ENCODE data around the gene MC3R.

The MC3R gene

GRCh38 chr20:56215115-56215514 is 33.4 kb upstream of the MC3R start:
- no peaks in the 10 kb centered on the region for H3K36me3 ChIP-seq (ENCODE audit: control insufficient read depth in 2 of 2, insufficient read depth in 1 of 2, low read length in 2 of 2)
- H3K4me1 ChIP-seq (ENCODE audit: control insufficient read depth, insufficient read depth, low read length): no peaks in the 10 kb centered on the region
- no peak overlapping the region for H3K27ac ChIP-seq (ENCODE audit: extremely low read depth, low read depth, low read length)
- CTCF ChIA-PET: interaction anchor here (1.2 kb wide), 1 partner anchor 13 kb away, joined by 3 read pairs; no protein-coding TSS in a partner anchor
- no peak overlapping the region for H3K4me3 ChIP-seq (ENCODE audit: low read depth, low read length)
- H3K9me3 ChIP-seq (ENCODE audit: control insufficient read depth, insufficient read depth, low read depth, low read length): no peaks in the 10 kb centered on the region
- POLR2A ChIA-PET: no interaction called here
- TF ChIP-seq PBX3 (CRISPR knock-in tag; IDR thresholded peaks at IDR 0.05) (no peak), ZNF792 (tag by site-specific recombination; IDR thresholded peaks at IDR 0.05) (no peak), KLF7 (tag by site-specific recombination; IDR thresholded peaks at IDR 0.05; ENCODE audit: borderline replicate concordance) (no peak), ZNF23 (tag by site-specific recombination; IDR thresholded peaks at IDR 0.05; ENCODE audit: borderline replicate concordance) (no peak), ZNF707 (tag by site-specific recombination; IDR thresholded peaks at IDR 0.05) (no peak), ZNF146 (tag by site-specific recombination; IDR thresholded peaks at IDR 0.05) (no peak), ZNF280C (tag by site-specific recombination; IDR thresholded peaks at IDR 0.05) (no peak), REPIN1 (tag by site-specific recombination; IDR thresholded peaks at IDR 0.05; ENCODE audit: low read depth) (no peak), ZNF214 (tag by site-specific recombination; IDR thresholded peaks at IDR 0.05; ENCODE audit: borderline replicate concordance) (no peak), SCRT1 (tag by site-specific recombination; IDR thresholded peaks at IDR 0.05; ENCODE audit: borderline replicate concordance) (no peak), ZNF654 (tag by site-specific recombination; IDR thresholded peaks at IDR 0.05; ENCODE audit: low read depth) (no peak), ZNF398 (tag by site-specific recombination; IDR thresholded peaks at IDR 0.05) (no peak)

- Histone ChIP-seq H3K4me3 (ENCODE audit: low read depth, low read length) (no peak overlapping the region), H3K4me1 (ENCODE audit: control insufficient read depth, insufficient read depth, low read length) (no peaks in the 10 kb centered on the region), H3K9me3 (ENCODE audit: control insufficient read depth, insufficient read depth, low read depth, low read length) (no peaks in the 10 kb centered on the region), H3K27ac (ENCODE audit: extremely low read depth, low read depth, low read length) (no peak overlapping the region), H3K36me3 (ENCODE audit: control insufficient read depth in 2 of 2, insufficient read depth in 1 of 2, low read length in 2 of 2) (no peaks in the 10 kb centered on the region)
- ChIA-PET CTCF (interaction anchor here (1.6 kb wide), 1 partner anchor 31 kb away, joined by 4 read pairs; the partner anchor contains the start of gene MC3R), POLR2A (no interaction called here)
- TF ChIP-seq FEZF1 (tag by site-specific recombination; IDR thresholded peaks at IDR 0.05) (no peak), KLF9 (tag by site-specific recombination; IDR thresholded peaks at IDR 0.05; ENCODE audit: low read depth) (no peak), ZNF600 (tag by site-specific recombination; IDR thresholded peaks at IDR 0.05) (no peak), ZBTB44 (tag by site-specific recombination; IDR thresholded peaks at IDR 0.05) (no peak), EGR2 (tag by site-specific recombination; IDR thresholded peaks at IDR 0.05; ENCODE audit: low read depth) (no peak), ZNF398 (tag by site-specific recombination; IDR thresholded peaks at IDR 0.05) (no peak), ZNF791 (tag by site-specific recombination; IDR thresholded peaks at IDR 0.05) (no peak), ZNF449 (tag by site-specific recombination; IDR thresholded peaks at IDR 0.05) (no peak), ZNF274 (IDR thresholded peaks at IDR 0.05; ENCODE audit: low read length) (no peak), ZNF274 (tag by site-specific recombination; IDR thresholded peaks at IDR 0.05; ENCODE audit: borderline replicate concordance) (no peak), ZNF2 (tag by site-specific recombination; IDR thresholded peaks at IDR 0.05) (no peak), ZNF202 (tag by site-specific recombination; IDR thresholded peaks at IDR 0.05; ENCODE audit: borderline replicate concordance) (no peak), OSR2 (tag by site-specific recombination; IDR thresholded peaks at IDR 0.05) (no peak), ZNF660 (tag by site-specific recombination; IDR thresholded peaks at IDR 0.05) (no peak), MYNN (tag by site-specific recombination; IDR thresholded peaks at IDR 0.05; ENCODE audit: borderline replicate concordance) (no peak)
These were observed 30.7 kb upstream of the MC3R start for GRCh38 chr20:56217829-56218228.
